T-helper 17 cell (primary cell): ENCODE data around the gene CFAP299. TPM values are rescaled to one million over a fixed set of nuclear protein-coding genes. Genes with fewer than 3 reads are reported as not detected.
"Not testable (repeated sequence)": the region's sequence is repeated elsewhere in the genome, so short reads cannot be mapped to it uniquely, and the experiment has no call there.

ENCODE experiments used
- ATAC-seq: fragments of 150-1000 bp; cut with Tn5 transposase; 2 replicates; pipeline ENCODE4 v1.10.0; 2021; ENCODE audit warnings: mild to moderate bottlenecking, moderate library complexity
- DNase-seq, 3 donors: peaks; one replicate each; pipeline versions ENCODE4 v3.0.0 to v3.0.0-alpha.2; 2020 to 2021
- H3K9me3 ChIP-seq: one replicate; pipeline ENCODE4 v1.7.0; 2013; ENCODE audit warnings: low read length, mild to moderate bottlenecking; ENCODE audit not compliant: control insufficient read depth, poor library complexity, severe bottlenecking
- H3K27ac Mint-ChIP-seq: one replicate; pipeline ENCODE4 v1.8.0; 2022; ENCODE audit warnings: mild to moderate bottlenecking, moderate library complexity, mixed read lengths
- H3K27me3 Mint-ChIP-seq: one replicate; pipeline ENCODE4 v1.8.0; 2022; ENCODE audit warnings: mixed read lengths
- H3K36me3 Mint-ChIP-seq: one replicate; pipeline ENCODE4 v1.8.0; 2022; ENCODE audit warnings: low read depth, mixed read lengths
- H3K4me1 Mint-ChIP-seq: one replicate; pipeline ENCODE4 v1.8.0; 2022; ENCODE audit warnings: mild to moderate bottlenecking, mixed read lengths
- H3K4me3 Mint-ChIP-seq: one replicate; pipeline ENCODE4 v1.8.0; 2022; ENCODE audit warnings: mild to moderate bottlenecking, moderate library complexity, mixed read lengths
- total RNA-seq, 4 donors: library from RNA in 2 of 4; stranded (reverse) in 2 of 4; gene quantifications; one replicate each; pipeline ENCODE4 v1.2.3 and lab custom pipeline; 2022 to 2026

The CFAP299 gene
- total RNA-seq, 2 donors from 2014 or later, result not detected

DNA sequence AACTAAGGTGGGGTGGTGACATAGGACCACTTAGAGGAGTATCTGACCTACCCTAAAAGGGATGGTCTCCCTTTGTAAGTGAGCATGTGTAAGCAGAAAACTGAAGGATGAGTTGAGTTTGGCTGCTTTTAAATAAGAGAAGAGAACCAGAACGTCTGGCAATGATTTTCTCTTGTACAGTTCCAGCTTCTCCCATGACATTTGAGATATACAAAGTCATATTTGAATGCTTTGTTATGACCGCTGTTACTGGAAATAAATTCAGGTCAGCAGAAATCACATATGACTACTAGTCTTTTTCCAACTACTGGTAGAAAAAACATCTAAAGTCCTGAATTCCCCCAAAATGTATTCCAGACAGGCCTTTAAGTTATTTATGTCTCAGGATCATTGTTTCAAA lies 381.7 kb downstream of the CFAP299 start:
- Mint-ChIP-seq H3K4me1 (peaks cover 5% of the 10 kb centered on the region), H3K27me3 (no peaks in the 10 kb centered on the region), H3K36me3 (no peaks in the 10 kb centered on the region), H3K27ac (no peak overlapping the region), H3K4me3 (no peak overlapping the region)
- DNase-seq (no peak), ATAC-seq (no peak)
- H3K9me3 ChIP-seq, result peaks cover 10% of the 10 kb centered on the region

DNA sequence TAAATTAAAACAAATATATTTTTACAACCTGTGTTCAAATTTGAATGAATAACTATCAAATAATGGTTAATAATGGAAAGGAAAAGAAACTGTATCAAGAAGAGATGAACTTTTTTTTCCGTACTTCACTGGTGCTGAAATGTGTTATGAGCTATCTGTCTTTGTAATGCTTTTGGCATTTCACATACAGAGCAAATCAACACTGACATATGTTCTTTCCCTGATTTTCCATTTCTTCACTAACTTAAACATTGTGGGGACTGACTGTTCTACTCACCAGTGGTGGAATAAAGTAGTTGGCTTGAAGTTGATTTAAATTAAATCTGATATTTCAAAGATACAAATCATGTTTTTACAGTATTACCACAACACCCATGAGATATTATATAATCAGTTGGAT lies 390.9 kb downstream of the CFAP299 start:
- no peak overlapping the region for H3K27ac Mint-ChIP-seq
- H3K4me1 Mint-ChIP-seq, result peaks cover 3% of the 10 kb centered on the region
- DNase-seq (no peak), ATAC-seq (no peak)
- H3K27me3 Mint-ChIP-seq, result peaks cover under 1% of the 10 kb centered on the region
- no peak overlapping the region for H3K4me3 Mint-ChIP-seq
- H3K36me3 Mint-ChIP-seq, result no peaks in the 10 kb centered on the region
- H3K9me3 ChIP-seq, result peaks cover 2% of the 10 kb centered on the region

DNA sequence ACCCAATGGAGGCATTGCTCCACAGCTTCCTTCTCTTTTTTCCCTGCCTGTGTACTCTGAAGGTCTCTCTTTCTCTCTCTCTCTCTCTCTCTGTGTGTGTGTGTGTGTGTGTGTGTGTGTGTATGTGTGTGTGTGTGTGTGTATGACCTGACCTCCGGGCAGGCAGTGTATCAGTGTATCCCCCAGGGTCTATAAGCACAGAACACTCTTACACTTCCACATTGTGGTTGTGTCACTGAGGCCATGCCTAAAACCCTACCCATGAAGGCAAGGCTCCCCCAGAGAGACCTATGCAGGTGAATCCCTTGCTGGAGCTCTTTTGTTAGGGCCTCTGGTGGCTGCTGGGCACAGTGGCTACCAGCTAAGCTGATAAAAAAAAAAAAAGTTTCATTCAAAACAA lies 394.6 kb downstream of the CFAP299 start:
- Mint-ChIP-seq H3K4me1 (no peaks in the 10 kb centered on the region), H3K27ac (no peak overlapping the region), H3K4me3 (no peak overlapping the region), H3K27me3 (peaks cover 4% of the 10 kb centered on the region), H3K36me3 (no peaks in the 10 kb centered on the region)
- no peak for DNase-seq
- no peak for ATAC-seq
- no peaks in the 10 kb centered on the region for H3K9me3 ChIP-seq

DNA sequence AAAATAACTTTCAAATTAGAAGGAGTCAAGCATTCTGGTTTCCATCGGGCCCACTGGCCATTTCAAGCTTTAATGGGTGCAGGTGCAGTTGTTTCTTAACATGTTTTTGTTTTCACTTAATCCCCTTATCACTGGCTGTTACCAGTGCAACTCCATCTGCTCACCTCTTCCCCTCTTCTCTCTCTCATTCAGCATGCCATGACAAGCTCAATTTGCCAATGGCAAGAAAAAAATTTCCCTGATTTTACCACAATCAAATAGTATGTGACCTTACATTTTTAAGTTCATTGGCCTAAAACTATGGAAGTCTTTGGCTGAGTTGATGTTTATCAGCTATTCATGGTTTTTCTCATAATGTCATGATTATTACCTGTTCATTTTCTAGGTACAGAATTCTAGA lies 395.9 kb downstream of the CFAP299 start:
- ATAC-seq, result no peak
- H3K4me1 Mint-ChIP-seq, result no peaks in the 10 kb centered on the region
- DNase-seq, result no peak
- no peak overlapping the region for H3K4me3 Mint-ChIP-seq
- no peaks in the 10 kb centered on the region for H3K9me3 ChIP-seq
- H3K27ac Mint-ChIP-seq, result no peak overlapping the region
- H3K36me3 Mint-ChIP-seq, result no peaks in the 10 kb centered on the region
- H3K27me3 Mint-ChIP-seq, result peaks cover 4% of the 10 kb centered on the region

DNA sequence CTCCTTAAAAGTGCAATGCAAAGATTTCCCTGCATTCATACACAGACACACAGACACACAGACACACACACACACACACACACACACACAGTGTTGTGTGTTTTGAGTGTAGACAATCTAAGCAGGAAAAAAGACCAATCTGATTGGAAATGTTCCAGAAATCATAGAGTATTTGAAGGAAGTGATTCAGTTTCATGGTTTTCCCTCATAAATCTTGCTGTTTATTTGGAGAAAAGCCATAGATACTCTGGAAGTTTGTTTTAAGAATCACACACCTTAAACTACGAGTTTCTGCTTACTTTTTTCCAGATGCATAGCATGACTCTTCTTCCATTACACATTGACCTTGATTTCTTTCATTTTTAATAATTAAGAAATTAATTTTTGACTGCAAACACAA lies 396.5 kb downstream of the CFAP299 start:
- ATAC-seq, result no peak
- no peak overlapping the region for H3K4me3 Mint-ChIP-seq

DNA sequence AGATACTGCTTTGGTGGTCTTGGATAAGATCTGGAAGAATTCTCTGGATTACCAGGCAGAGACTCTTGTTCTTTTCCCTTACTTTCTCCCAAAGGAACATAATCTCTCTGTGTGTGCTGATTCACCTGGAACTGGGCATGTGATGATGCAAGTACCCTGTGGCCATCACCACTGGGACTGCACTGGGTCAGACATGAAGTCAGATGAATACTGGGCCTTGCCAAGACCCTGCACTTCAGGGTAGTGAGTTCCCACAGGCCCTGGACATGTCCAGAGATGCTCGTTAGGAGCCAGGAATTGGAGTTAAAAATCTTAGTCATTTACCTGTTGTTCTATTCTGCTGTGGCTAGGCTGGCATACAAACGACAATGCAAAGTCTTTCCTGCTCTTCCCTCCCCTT lies 404.8 kb downstream of the CFAP299 start:
- H3K27me3 Mint-ChIP-seq, result no peaks in the 10 kb centered on the region
- no peak overlapping the region for H3K27ac Mint-ChIP-seq
- no peaks in the 10 kb centered on the region for H3K9me3 ChIP-seq
- DNase-seq, result no peak
- H3K4me1 Mint-ChIP-seq, result no peaks in the 10 kb centered on the region
- no peak overlapping the region for H3K4me3 Mint-ChIP-seq
- no peak for ATAC-seq
- no peaks in the 10 kb centered on the region for H3K36me3 Mint-ChIP-seq

More for the DNA sequence above, 396.5 kb downstream of the CFAP299 start:
- Mint-ChIP-seq H3K27me3 (peaks cover 4% of the 10 kb centered on the region), H3K27ac (no peak overlapping the region), H3K36me3 (no peaks in the 10 kb centered on the region), H3K4me1 (no peaks in the 10 kb centered on the region)
- H3K9me3 ChIP-seq, result no peaks in the 10 kb centered on the region
- DNase-seq, result no peak

DNA sequence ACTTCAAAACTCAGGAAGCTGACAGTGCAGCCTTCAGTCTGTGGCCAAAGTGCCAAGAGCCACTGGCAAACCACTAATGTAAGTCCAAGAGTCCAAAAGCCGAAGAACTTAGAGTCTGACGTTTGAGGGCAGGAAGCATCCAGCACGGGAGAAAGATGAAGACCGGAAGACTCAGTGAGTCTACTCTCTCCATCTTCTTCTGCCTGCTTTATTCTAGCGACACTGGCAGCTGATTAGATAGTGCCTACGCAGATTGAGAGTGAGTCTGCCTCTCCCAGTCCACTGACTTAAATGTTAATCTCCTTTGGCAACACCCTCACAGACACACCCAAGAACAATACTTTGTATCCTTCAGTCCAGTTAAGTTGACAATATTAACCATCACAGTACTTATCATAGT lies 414.0 kb downstream of the CFAP299 start:
- H3K27ac Mint-ChIP-seq, H3K4me3 Mint-ChIP-seq, H3K36me3 Mint-ChIP-seq, DNase-seq, H3K9me3 ChIP-seq, H3K27me3 Mint-ChIP-seq, H3K4me1 Mint-ChIP-seq, ATAC-seq: not testable (repeated sequence)

DNA sequence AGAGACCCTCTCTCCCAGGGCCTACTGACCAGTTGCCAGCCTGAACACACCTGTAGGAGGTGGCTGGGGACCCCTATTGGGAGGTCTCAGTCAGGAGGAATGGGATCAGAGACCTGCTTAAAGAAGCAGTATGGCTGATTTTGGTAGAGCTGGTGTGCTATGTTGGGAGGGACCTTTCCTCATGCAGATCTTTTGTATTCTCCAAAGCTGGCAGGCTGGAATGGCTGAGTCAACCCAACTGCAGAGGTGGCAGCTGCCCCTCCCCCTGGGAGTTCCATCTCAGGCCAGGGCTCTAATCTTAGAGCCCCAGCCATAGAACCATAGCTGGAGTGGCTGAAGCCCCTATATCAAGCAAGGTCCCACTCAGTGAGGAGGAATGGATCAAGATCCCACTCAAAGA lies 415.7 kb downstream of the CFAP299 start:
- no peaks in the 10 kb centered on the region for H3K9me3 ChIP-seq
- Mint-ChIP-seq H3K27ac (no peak overlapping the region), H3K27me3 (no peaks in the 10 kb centered on the region), H3K36me3 (no peaks in the 10 kb centered on the region), H3K4me1 (no peaks in the 10 kb centered on the region), H3K4me3 (no peak overlapping the region)
- no peak for ATAC-seq
- DNase-seq, result no peak

DNA sequence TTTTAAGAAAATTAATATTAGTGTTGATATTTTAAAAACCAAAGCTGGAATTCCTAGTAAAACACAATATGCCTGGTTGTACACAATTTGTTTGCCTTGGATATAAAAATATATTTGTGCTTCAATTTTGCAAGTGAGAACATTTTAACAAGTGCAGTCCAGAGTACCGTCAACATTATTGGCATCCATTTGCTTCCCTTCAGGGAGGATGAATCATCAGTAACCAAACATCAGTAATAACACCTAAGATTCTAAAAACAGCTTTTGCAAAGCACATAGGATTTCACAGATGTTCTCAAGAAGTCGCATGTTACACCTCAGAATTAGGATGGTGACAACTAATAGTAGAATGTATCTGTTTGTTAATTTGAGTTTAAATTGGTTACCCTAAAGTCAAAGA lies 432.4 kb downstream of the CFAP299 start:
- no peak overlapping the region for H3K27ac Mint-ChIP-seq
- H3K36me3 Mint-ChIP-seq, result no peaks in the 10 kb centered on the region
- DNase-seq (no peak), ATAC-seq (no peak)
- no peaks in the 10 kb centered on the region for H3K4me1 Mint-ChIP-seq
- no peak overlapping the region for H3K4me3 Mint-ChIP-seq
- no peaks in the 10 kb centered on the region for H3K9me3 ChIP-seq
- H3K27me3 Mint-ChIP-seq, result no peaks in the 10 kb centered on the region

DNA sequence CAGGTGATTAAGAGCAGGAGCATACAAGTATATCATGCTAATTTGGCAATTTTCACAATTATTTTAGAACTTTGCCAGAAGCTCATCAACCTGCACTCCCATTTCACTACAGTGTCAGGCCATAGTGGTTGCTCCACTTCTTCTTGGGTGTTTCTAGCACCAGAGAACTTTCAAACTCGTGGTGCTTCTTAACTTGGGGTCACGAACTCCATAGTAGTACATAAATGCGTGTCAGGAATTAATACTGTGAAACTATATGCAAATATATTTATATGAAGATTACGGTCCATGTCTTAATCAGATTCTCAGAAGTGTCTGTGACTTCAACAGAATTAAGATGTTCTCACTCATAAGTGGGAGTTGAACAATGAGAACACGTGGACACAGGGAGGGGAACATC lies 440.6 kb downstream of the CFAP299 start:
- H3K27ac Mint-ChIP-seq, result no peak overlapping the region
- H3K36me3 Mint-ChIP-seq, result peaks cover 2% of the 10 kb centered on the region

DNA sequence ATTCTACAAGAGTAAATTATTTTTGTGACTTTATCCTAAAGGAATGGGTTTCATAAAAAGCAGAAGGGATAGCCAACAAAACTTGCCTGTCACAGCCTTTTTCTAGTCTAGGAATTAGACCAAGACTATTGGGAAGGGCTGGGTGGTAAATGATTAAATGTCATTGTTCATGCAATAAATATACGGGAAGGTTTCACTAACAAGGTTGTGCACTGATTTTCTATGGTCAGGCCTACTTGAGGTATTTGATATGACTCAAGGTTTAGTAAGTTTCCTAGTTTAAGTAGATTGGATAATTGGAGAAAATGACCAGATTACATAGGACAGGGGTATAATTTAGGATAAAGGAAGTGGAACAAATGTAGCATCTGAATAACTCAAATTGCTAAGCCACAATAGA lies 445.9 kb downstream of the CFAP299 start:
- Mint-ChIP-seq H3K27ac (no peak overlapping the region), H3K36me3 (peaks cover 2% of the 10 kb centered on the region), H3K4me3 (no peak overlapping the region), H3K27me3 (no peaks in the 10 kb centered on the region), H3K4me1 (no peaks in the 10 kb centered on the region)
- ATAC-seq (no peak), DNase-seq (no peak)
- no peaks in the 10 kb centered on the region for H3K9me3 ChIP-seq

More for the DNA sequence above, 440.6 kb downstream of the CFAP299 start:
- ATAC-seq, result no peak
- Mint-ChIP-seq H3K4me3 (no peak overlapping the region), H3K4me1 (peaks cover 2% of the 10 kb centered on the region), H3K27me3 (no peaks in the 10 kb centered on the region)
- no peaks in the 10 kb centered on the region for H3K9me3 ChIP-seq
- DNase-seq, result no peak

DNA sequence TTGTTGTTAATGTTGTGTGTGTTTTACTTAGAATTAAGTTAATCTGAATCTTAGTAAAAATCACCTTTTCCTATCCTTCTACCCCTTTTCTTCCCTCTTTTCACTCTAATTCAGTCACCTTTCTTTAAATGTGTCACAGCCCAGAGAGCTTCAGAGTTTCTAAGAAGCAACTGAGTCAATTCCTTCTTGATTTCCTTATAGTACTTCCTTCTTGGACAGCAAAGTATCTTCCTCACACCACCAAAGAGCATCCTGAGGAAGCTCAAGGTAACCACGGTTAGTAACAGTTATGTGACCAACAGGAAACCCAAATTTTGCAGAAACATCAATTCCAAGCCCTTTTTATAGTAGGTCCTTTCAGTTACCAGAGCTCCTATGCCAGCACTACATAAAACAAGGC lies 451.8 kb downstream of the CFAP299 start:
- Mint-ChIP-seq H3K27ac (no peak overlapping the region), H3K4me1 (peaks cover 7% of the 10 kb centered on the region), H3K4me3 (no peak overlapping the region), H3K36me3 (no peaks in the 10 kb centered on the region), H3K27me3 (peaks cover 4% of the 10 kb centered on the region)
- DNase-seq (no peak), ATAC-seq (no peak)
- no peaks in the 10 kb centered on the region for H3K9me3 ChIP-seq

DNA sequence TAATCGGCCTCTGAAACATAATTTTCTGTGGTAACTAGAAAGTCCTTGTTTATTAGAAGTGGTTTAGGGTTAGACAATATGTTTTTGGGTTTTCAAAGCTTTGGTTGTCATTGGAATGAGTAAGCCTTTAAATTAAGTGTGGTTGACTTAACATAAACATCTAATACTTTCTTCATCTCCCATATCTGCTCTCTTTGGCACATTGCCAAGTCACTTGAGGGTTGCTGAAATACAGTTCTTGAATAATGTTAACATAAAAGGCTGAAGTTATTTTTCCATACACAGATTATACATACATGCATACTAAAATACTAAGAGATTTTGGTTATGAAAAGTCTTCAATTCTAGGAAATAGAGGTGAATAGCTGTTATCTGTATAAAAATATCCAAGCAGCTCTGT lies 453.3 kb downstream of the CFAP299 start:
- H3K9me3 ChIP-seq, result no peaks in the 10 kb centered on the region
- Mint-ChIP-seq H3K4me1 (peaks cover 7% of the 10 kb centered on the region), H3K36me3 (no peaks in the 10 kb centered on the region), H3K27ac (no peak overlapping the region), H3K4me3 (no peak overlapping the region), H3K27me3 (peaks cover 4% of the 10 kb centered on the region)
- ATAC-seq (no peak), DNase-seq (no peak)

DNA sequence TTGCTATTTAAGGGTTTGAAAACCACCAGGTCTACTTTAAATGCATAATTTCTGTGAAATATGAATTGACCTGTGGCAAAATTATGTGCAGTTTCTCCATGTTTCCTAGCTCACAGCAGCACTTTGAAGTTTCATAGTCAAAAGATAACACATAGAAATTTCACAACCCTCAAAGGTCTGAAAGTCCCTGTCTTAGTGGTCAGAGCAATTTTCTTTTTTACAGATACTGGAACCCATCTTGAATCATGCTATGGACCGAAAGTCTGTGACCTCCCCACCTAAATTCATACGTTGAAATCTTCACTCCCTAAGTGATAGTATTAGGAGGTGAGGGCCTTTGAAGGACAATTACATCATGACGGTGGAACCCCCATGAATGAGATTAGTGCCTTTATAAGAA lies 454.6 kb downstream of the CFAP299 start:
- H3K4me1 Mint-ChIP-seq, result peaks cover 7% of the 10 kb centered on the region
- no peak for ATAC-seq
- no peak overlapping the region for H3K4me3 Mint-ChIP-seq
- no peak for DNase-seq
- H3K9me3 ChIP-seq, result no peaks in the 10 kb centered on the region
- peaks cover 4% of the 10 kb centered on the region for H3K27me3 Mint-ChIP-seq
- no peak overlapping the region for H3K27ac Mint-ChIP-seq
- H3K36me3 Mint-ChIP-seq, result no peaks in the 10 kb centered on the region

DNA sequence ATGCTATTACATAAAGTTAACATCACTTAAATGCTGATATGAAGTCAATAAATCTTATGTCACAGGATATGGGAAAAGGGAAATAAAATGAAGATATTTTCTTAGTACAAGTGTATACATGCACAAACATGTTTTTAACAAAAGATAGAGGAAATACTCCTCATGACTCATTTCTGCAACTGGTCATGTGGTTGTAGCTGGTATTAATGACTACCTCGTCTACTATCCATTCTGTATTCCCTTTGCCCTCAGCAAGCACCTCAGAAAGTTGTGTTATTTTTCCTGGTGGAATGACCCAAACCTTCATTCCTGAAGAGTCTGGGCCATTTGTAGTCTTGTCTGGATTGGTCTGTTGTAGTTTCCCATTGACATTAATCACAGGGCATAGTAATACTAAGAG lies 458.1 kb downstream of the CFAP299 start:
- not testable (repeated sequence) for ATAC-seq, H3K4me3 Mint-ChIP-seq, H3K4me1 Mint-ChIP-seq, H3K36me3 Mint-ChIP-seq, H3K9me3 ChIP-seq, H3K27ac Mint-ChIP-seq, DNase-seq, H3K27me3 Mint-ChIP-seq
